GM23338 (cell line): ENCODE measurements around the gene IZUMO2. TPM values are rescaled to one million over a fixed set of nuclear protein-coding genes. Genes with fewer than 3 reads are reported as not detected.

Experiments
- ATAC-seq: fragments of 200-7000 bp; cut with Tn5 transposase; 3 replicates; pipeline ENCODE4 v1.9.1; 2020
- DNase-seq: peaks from one replicate; pipeline ENCODE4 v3.0.0-alpha.2; 2015; ENCODE audit warnings: low spot score
- H2AFZ ChIP-seq: fragments of 200-600 bp; sonication (generic); 2 replicates; pipeline ENCODE4 v1.8.0; 2016; ENCODE audit warnings: antibody characterized with exemption, mild to moderate bottlenecking, moderate library complexity
- H3F3A ChIP-seq: fragments of 200-600 bp; sonication (generic); replicated peaks from 2 replicates; pipeline ENCODE4 v1.8.0; 2017; ENCODE audit warnings: antibody characterized with exemption, mixed run types, low read depth
- H3K27ac ChIP-seq: fragments of 200-600 bp; sonication (generic); 2 replicates; pipeline ENCODE4 v1.6.1; 2016; ENCODE audit warnings: low read depth
- H3K27me3 ChIP-seq: fragments of 200-600 bp; sonication (generic); 2 replicates; pipeline ENCODE4 v1.8.0; 2016; ENCODE audit warnings: mild to moderate bottlenecking, mixed run types, moderate library complexity; ENCODE audit not compliant: insufficient read depth
- H3K36me3 ChIP-seq: fragments of 200-600 bp; sonication (generic); 2 replicates; pipeline ENCODE4 v1.8.0; 2016; ENCODE audit warnings: mild to moderate bottlenecking; ENCODE audit not compliant: insufficient read depth
- H3K4me1 ChIP-seq: fragments of 200-600 bp; sonication (generic); 2 replicates; pipeline ENCODE4 v1.8.0; 2016; ENCODE audit warnings: mild to moderate bottlenecking, moderate library complexity; ENCODE audit not compliant: insufficient read depth
- H3K4me2 ChIP-seq: fragments of 200-600 bp; sonication (generic); 2 replicates; pipeline ENCODE4 v1.7.1; 2017; ENCODE audit warnings: mixed run types
- H3K4me3 ChIP-seq: fragments of 200-600 bp; sonication (generic); 2 replicates; pipeline ENCODE4 v1.6.1; 2016; ENCODE audit warnings: mixed run types
- H3K79me2 ChIP-seq: fragments of 200-600 bp; sonication (generic); replicated peaks from 2 replicates; pipeline ENCODE4 v1.8.0; 2017; ENCODE audit warnings: mild to moderate bottlenecking; ENCODE audit not compliant: insufficient read depth
- H3K9me2 ChIP-seq: fragments of 200-600 bp; sonication (generic); 2 replicates; pipeline ENCODE4 v1.8.0; 2017; ENCODE audit not compliant: insufficient read depth
- H4K20me1 ChIP-seq: fragments of 200-600 bp; sonication (generic); replicated peaks from 2 replicates; pipeline ENCODE4 v1.8.0; 2017; ENCODE audit warnings: mild to moderate bottlenecking; ENCODE audit not compliant: insufficient read depth
- H3K27ac Mint-ChIP-seq: 2 replicates; pipeline ENCODE4 v1.8.0; 2020; ENCODE audit warnings: inconsistent platforms, mild to moderate bottlenecking, moderate library complexity, mixed read lengths
- H3K27me3 Mint-ChIP-seq: 3 replicates; pipeline ENCODE4 v1.8.0; 2022; ENCODE audit warnings: low read depth, mild to moderate bottlenecking, moderate library complexity, mixed read lengths, inconsistent platforms; ENCODE audit not compliant: insufficient read depth, poor library complexity
- H3K36me3 Mint-ChIP-seq: 3 replicates; pipeline ENCODE4 v1.8.0; 2021; ENCODE audit warnings: low read depth, mild to moderate bottlenecking, inconsistent platforms, moderate library complexity, mixed read lengths
- H3K4me1 Mint-ChIP-seq: 3 replicates; pipeline ENCODE4 v1.8.0; 2020; ENCODE audit warnings: mild to moderate bottlenecking, inconsistent platforms, mixed read lengths
- H3K4me3 Mint-ChIP-seq: 3 replicates; pipeline ENCODE4 v1.8.0; 2021; ENCODE audit warnings: moderate library complexity, mild to moderate bottlenecking, inconsistent platforms, mixed read lengths
- H3K9me3 Mint-ChIP-seq: 3 replicates; pipeline ENCODE4 v1.8.0; 2020; ENCODE audit warnings: moderate library complexity, mild to moderate bottlenecking, inconsistent platforms, mixed read lengths
- CREB1 ChIP-seq: fragments of 250-450 bp; sonication (Bioruptor Pico); IDR thresholded peaks from 2 replicates; pipeline ENCODE4 v1.5.0; 2020; ENCODE audit warnings: low read depth, mild to moderate bottlenecking, moderate library complexity
- CTCF ChIP-seq, 2 experiments: fragments of 200-600 bp in 1 of 2; sonication (generic) in 1 of 2; conservative IDR thresholded peaks; 2 replicates each; pipeline versions ENCODE4 v1.5.1 to v1.6.1; 2016 to 2017; ENCODE audit warnings: antibody characterized with exemption in 2 of 2, low read depth in 2 of 2, mild to moderate bottlenecking in 2 of 2, moderate library complexity in 1 of 2
- ETS1 ChIP-seq: IDR thresholded peaks from 2 replicates; pipeline ENCODE4 v1.6.1; 2016; ENCODE audit warnings: antibody characterized with exemption
- EZH2 ChIP-seq: fragments of 200-600 bp; sonication (generic); IDR thresholded peaks from one replicate; pipeline ENCODE4 v1.8.0; 2017; ENCODE audit warnings: antibody characterized with exemption, mild to moderate bottlenecking, low read depth; ENCODE audit not compliant: unreplicated experiment
- EZH2phosphoT487 ChIP-seq: fragments of 200-600 bp; sonication (generic); IDR thresholded peaks from one replicate; pipeline ENCODE4 v1.8.1; 2018; ENCODE audit warnings: antibody characterized with exemption; ENCODE audit not compliant: unreplicated experiment
- JUNB ChIP-seq: IDR thresholded peaks from one replicate; pipeline ENCODE4 v1.6.1; 2016; ENCODE audit warnings: antibody characterized with exemption; ENCODE audit not compliant: unreplicated experiment
- NANOG ChIP-seq: IDR thresholded peaks from 2 replicates; pipeline ENCODE4 v1.6.1; 2016; ENCODE audit warnings: antibody characterized with exemption, borderline replicate concordance
- POLR2AphosphoS5 ChIP-seq: IDR thresholded peaks from 2 replicates; pipeline ENCODE4 v1.6.1; 2016; ENCODE audit warnings: antibody characterized with exemption, low read depth
- REST ChIP-seq: IDR thresholded peaks from one replicate; pipeline ENCODE4 v1.6.1; 2018; ENCODE audit warnings: antibody characterized with exemption; ENCODE audit not compliant: unreplicated experiment
- STAT1 ChIP-seq: IDR thresholded peaks from one replicate; pipeline ENCODE4 v1.6.1; 2016; ENCODE audit warnings: antibody characterized with exemption; ENCODE audit not compliant: unreplicated experiment
- ZNF114 ChIP-seq: fragments of 250-450 bp; sonication (Bioruptor Pico); IDR thresholded peaks from 2 replicates; pipeline ENCODE4 v1.5.0; 2020; ENCODE audit warnings: mild to moderate bottlenecking, moderate library complexity
- ZNF331 ChIP-seq: fragments of 250-450 bp; sonication (Bioruptor Pico); IDR thresholded peaks from 2 replicates; pipeline ENCODE4 v1.5.0; 2020; ENCODE audit warnings: low read depth, mild to moderate bottlenecking, moderate library complexity
- ZNF462 ChIP-seq: fragments of 250-450 bp; sonication (Bioruptor Pico); IDR thresholded peaks from 2 replicates; pipeline ENCODE4 v1.5.0; 2020; ENCODE audit warnings: mild to moderate bottlenecking, moderate library complexity
- polyA plus RNA-seq: library from polyadenylated mRNA; unstranded; fragments of >200 nt; fragmentation: Nextera tagmentation; extraction: Ambion mirVana; gene quantifications from 2 replicates; pipeline ENCODE4 v1.2.1, GENCODE V29; 2016
- total RNA-seq: library from RNA; depleted of rRNA; stranded (reverse); fragments of >200 nt; shearing (Covaris generic); gene quantifications from 2 replicates; pipeline ENCODE4 v1.2.3, GENCODE V29; 2014

IZUMO2 gene
- total and polyA plus RNA-seq, 2 experiments from 2014 or later, result 3.1 to 5.0 TPM

- Mint-ChIP-seq H3K4me3 (no peak overlapping the region), H3K27ac (no peak overlapping the region), H3K9me3 (peaks cover 95% of the 10 kb centered on the region), H3K36me3 (peaks cover 37% of the 10 kb centered on the region), H3K4me1 (no peaks in the 10 kb centered on the region; the same call in 2 of the 3 replicates), H3K27me3 (peaks cover 10% of the 10 kb centered on the region)
- Histone ChIP-seq H4K20me1 (no peaks in the 10 kb centered on the region), H2AFZ (no peak overlapping the region), H3K9me2 (no peaks in the 10 kb centered on the region), H3K4me1 (peaks cover 15% of the 10 kb centered on the region; the same call in 1 of the 2 replicates), H3K4me2 (peak overlapping the region; percentile 38; the same call in 1 of the 2 replicates), H3K27ac (no peak overlapping the region), H3K79me2 (no peaks in the 10 kb centered on the region), H3K4me3 (no peak overlapping the region), H3F3A (no peaks in the 10 kb centered on the region), H3K27me3 (no peaks in the 10 kb centered on the region), H3K36me3 (no peaks in the 10 kb centered on the region)
- no peak for ATAC-seq
- no peak for TF ChIP-seq EZH2
- TF ChIP-seq CTCF (conservative IDR thresholded peaks at IDR 0.05; ENCODE audit: low read depth in 2 of 2), result no peak
- TF ChIP-seq STAT1, result no peak
- TF ChIP-seq REST, result no peak
- no peak for TF ChIP-seq EZH2phosphoT487
- no peak for TF ChIP-seq POLR2AphosphoS5
- TF ChIP-seq JUNB, result no peak
- TF ChIP-seq NANOG, result no peak
- no peak for TF ChIP-seq ZNF331 (CRISPR knock-in tag)
- TF ChIP-seq ETS1, result no peak
- no peak for TF ChIP-seq CREB1 (CRISPR knock-in tag)
- no peak for TF ChIP-seq ZNF114
- no peak for TF ChIP-seq ZNF462 (CRISPR knock-in tag)
- no peak for DNase-seq
Measured at GRCh38 chr19:50154529-50154928, 8.6 kb downstream of the IZUMO2 start.
